H9 (cell line): ENCODE measurements around the gene WDR36. TPM values are rescaled to one million over a fixed set of nuclear protein-coding genes. Genes with fewer than 3 reads are reported as not detected.

Experiments
- DNase-seq: peaks from one replicate; pipeline ENCODE4 v3.0.0-alpha.2; 2017
- H2AFZ ChIP-seq: one replicate; pipeline ENCODE4 v1.6.1; 2013; ENCODE audit warnings: mild to moderate bottlenecking, low read length, control low read depth, moderate library complexity
- H2AK5ac ChIP-seq: 2 replicates; pipeline ENCODE4 v1.6.1; 2013; ENCODE audit warnings: low read length, control low read depth, mixed read lengths; ENCODE audit not compliant: insufficient read length
- H2BK120ac ChIP-seq: one replicate; pipeline ENCODE4 v1.6.1; 2013; ENCODE audit warnings: low read depth, mild to moderate bottlenecking, low read length, control low read depth, inconsistent platforms; ENCODE audit not compliant: poor library complexity, severe bottlenecking
- H2BK12ac ChIP-seq: 2 replicates; pipeline ENCODE4 v1.6.1; 2013; ENCODE audit warnings: low read length, control low read depth, mixed read lengths, low read depth; ENCODE audit not compliant: insufficient read length
- H2BK15ac ChIP-seq: 2 replicates; pipeline ENCODE4 v1.6.1; 2013; ENCODE audit warnings: low read depth, low read length, control low read depth
- H2BK20ac ChIP-seq: one replicate; pipeline ENCODE4 v1.6.1; 2013; ENCODE audit warnings: low read depth, mild to moderate bottlenecking, low read length, control low read depth, inconsistent platforms; ENCODE audit not compliant: poor library complexity, severe bottlenecking
- H2BK5ac ChIP-seq: 2 replicates; pipeline ENCODE4 v1.6.1; 2013; ENCODE audit warnings: low read length, control low read depth, mixed read lengths; ENCODE audit not compliant: insufficient read length
- H3K14ac ChIP-seq: 2 replicates; pipeline ENCODE4 v1.6.1; 2013; ENCODE audit warnings: low read length, control low read depth; ENCODE audit not compliant: insufficient read depth
- H3K18ac ChIP-seq: 2 replicates; pipeline ENCODE4 v1.6.1; 2013; ENCODE audit warnings: low read depth, mild to moderate bottlenecking, mixed read lengths, low read length, control low read depth; ENCODE audit not compliant: insufficient read length
- H3K23ac ChIP-seq: 2 replicates; pipeline ENCODE4 v1.6.1; 2013; ENCODE audit warnings: low read length, control low read depth, mixed read lengths, low read depth; ENCODE audit not compliant: insufficient read length
- H3K23me2 ChIP-seq: 2 replicates; pipeline ENCODE4 v1.6.1; 2013; ENCODE audit warnings: low read depth, mild to moderate bottlenecking, mixed read lengths, low read length, control low read depth; ENCODE audit not compliant: insufficient read length, poor library complexity, severe bottlenecking
- H3K27ac ChIP-seq: 2 replicates; pipeline ENCODE4 v1.5.1; 2013; ENCODE audit warnings: low read length, control low read depth, mixed read lengths, low read depth; ENCODE audit not compliant: insufficient read length
- H3K27me3 ChIP-seq: 2 replicates; pipeline ENCODE4 v1.6.1; 2013; ENCODE audit warnings: low read length, control low read depth, inconsistent platforms; ENCODE audit not compliant: insufficient read depth
- H3K4ac ChIP-seq: 2 replicates; pipeline ENCODE4 v1.6.1; 2013; ENCODE audit warnings: low read depth, mild to moderate bottlenecking, control low read depth, inconsistent platforms, low read length, moderate library complexity
- H3K4me1 ChIP-seq: 2 replicates; pipeline ENCODE4 v1.6.1; 2013; ENCODE audit warnings: low read length, control low read depth, inconsistent platforms; ENCODE audit not compliant: insufficient read depth
- H3K4me2 ChIP-seq: 2 replicates; pipeline ENCODE4 v1.6.1; 2013; ENCODE audit warnings: low read length, control low read depth, mixed read lengths; ENCODE audit not compliant: insufficient read length, insufficient read depth
- H3K56ac ChIP-seq: 2 replicates; pipeline ENCODE4 v1.6.1; 2013; ENCODE audit warnings: low read depth, mild to moderate bottlenecking, mixed read lengths, low read length, control low read depth; ENCODE audit not compliant: insufficient read length
- H3K79me1 ChIP-seq: 2 replicates; pipeline ENCODE4 v1.6.1; 2013; ENCODE audit warnings: low read depth, mild to moderate bottlenecking, moderate library complexity, low read length, control low read depth, inconsistent platforms; ENCODE audit not compliant: insufficient read depth, poor library complexity, severe bottlenecking
- H3K79me2 ChIP-seq: 2 replicates; pipeline ENCODE4 v1.6.1; 2013; ENCODE audit warnings: low read length, control low read depth, inconsistent platforms; ENCODE audit not compliant: insufficient read depth
- H3K9ac ChIP-seq: 2 replicates; pipeline ENCODE4 v1.6.1; 2013; ENCODE audit warnings: low read length, control low read depth, mixed read lengths; ENCODE audit not compliant: insufficient read length; ENCODE audit errors: extremely low read depth
- H3K9me3 ChIP-seq: one replicate; pipeline ENCODE4 v1.6.1; 2013; ENCODE audit warnings: low read depth, low read length, inconsistent platforms; ENCODE audit not compliant: control insufficient read depth
- H3T11ph ChIP-seq: one replicate; pipeline ENCODE4 v1.6.1; 2013; ENCODE audit warnings: mild to moderate bottlenecking, low read length, control low read depth, inconsistent platforms
- H4K20me1 ChIP-seq: one replicate; pipeline ENCODE4 v1.6.1; 2013; ENCODE audit not compliant: control insufficient read depth, insufficient read length, insufficient read depth
- H4K5ac ChIP-seq: 2 replicates; pipeline ENCODE4 v1.6.1; 2013; ENCODE audit warnings: low read depth, mild to moderate bottlenecking, mixed read lengths, low read length, control low read depth; ENCODE audit not compliant: insufficient read length
- H4K8ac ChIP-seq: replicated peaks from 2 replicates; pipeline ENCODE4 v1.6.1; 2013; ENCODE audit warnings: low read length, control low read depth, mixed read lengths, low read depth; ENCODE audit not compliant: insufficient read length
- H4K91ac ChIP-seq: 2 replicates; pipeline ENCODE4 v1.6.1; 2013; ENCODE audit warnings: low read depth, mild to moderate bottlenecking, moderate library complexity, mixed read lengths, low read length, control low read depth; ENCODE audit not compliant: insufficient read length
- H3K27ac Mint-ChIP-seq, 3 experiments: 2 replicates in 2 of 3; 3 replicates in 1 of 3; pipeline ENCODE4 v1.8.0; 2020 to 2021; ENCODE audit warnings: mixed read lengths in 3 of 3, mild to moderate bottlenecking in 1 of 3, moderate library complexity in 1 of 3
- H3K27me3 Mint-ChIP-seq: 2 replicates; pipeline ENCODE4 v1.8.0; 2021; ENCODE audit warnings: low read depth, mild to moderate bottlenecking, moderate library complexity, mixed read lengths
- H3K36me3 Mint-ChIP-seq, 3 experiments: 2 replicates in 2 of 3; 3 replicates in 1 of 3; pipeline ENCODE4 v1.8.0; 2020 to 2021; ENCODE audit warnings: low read depth in 3 of 3, mixed read lengths in 3 of 3; ENCODE audit not compliant: insufficient read depth in 1 of 3
- H3K4me1 Mint-ChIP-seq, 2 experiments: 2 replicates each; pipeline ENCODE4 v1.8.0; 2020; ENCODE audit warnings: mixed read lengths in 2 of 2
- H3K4me3 Mint-ChIP-seq, 2 experiments: 2 replicates in 1 of 2; 3 replicates in 1 of 2; pipeline ENCODE4 v1.8.0; 2020 to 2021; ENCODE audit warnings: mild to moderate bottlenecking in 2 of 2, mixed read lengths in 2 of 2, moderate library complexity in 1 of 2
- H3K9me3 Mint-ChIP-seq, 2 experiments: 2 replicates in 1 of 2; 3 replicates in 1 of 2; pipeline ENCODE4 v1.8.0; 2020; ENCODE audit warnings: mild to moderate bottlenecking in 2 of 2, mixed read lengths in 2 of 2, moderate library complexity in 1 of 2
- CTCF ChIP-seq: fragments of 200-600 bp; sonication (generic); conservative IDR thresholded peaks from 3 replicates; pipeline ENCODE4 v1.8.0; 2021; ENCODE audit warnings: antibody characterized with exemption, mild to moderate bottlenecking
- WGBS: extraction: QIAGEN DNeasy Blood & Tissue Kit; methylation state at CpG from one replicate; pipeline ENCODE4 v1.1.7; 2013; ENCODE audit warnings: missing lambda C conversion rate, low lambda C conversion rate, mixed read lengths; ENCODE audit not compliant: insufficient read length; ENCODE audit errors: extremely low coverage; 5-methylcytosine and 5-hydroxymethylcytosine counted together
- total RNA-seq: library from RNA; stranded (reverse); gene quantifications from 2 replicates; pipeline ENCODE4 v1.2.1, GENCODE V29; 2021

Gene WDR36
- total RNA-seq, 1 experiment from 2014 or later = 42.0 TPM

GRCh38 chr5:111147502-111147901 is 55.4 kb downstream of the WDR36 start:
- H3K23me2 ChIP-seq = no peaks in the 10 kb centered on the region
- H3K4me2 ChIP-seq = no peak overlapping the region
- H3K56ac ChIP-seq = no peak overlapping the region
- Mint-ChIP-seq H3K9me3 (no peaks in the 10 kb centered on the region), H3K4me3 (no peak overlapping the region), H3K4me1 (no peaks in the 10 kb centered on the region), H3K36me3 (no peaks in the 10 kb centered on the region), H3K27me3 (no peaks in the 10 kb centered on the region; the same call in none of the 2 replicates), H3K27ac (no peak overlapping the region)
- H4K5ac ChIP-seq = no peak overlapping the region
- no CpG with 5 or more reads among the region's 3 CpGs for WGBS
- no peak overlapping the region for H2AK5ac ChIP-seq
- no peak overlapping the region for H3K27ac ChIP-seq
- no peak overlapping the region for H3T11ph ChIP-seq
- H2BK15ac ChIP-seq = no peak overlapping the region
- H3K23ac ChIP-seq = no peak overlapping the region
- no peak overlapping the region for H3K18ac ChIP-seq
- no peak overlapping the region for H2BK120ac ChIP-seq
- H3K27me3 ChIP-seq = no peaks in the 10 kb centered on the region
- H2AFZ ChIP-seq = no peak overlapping the region
- no peaks in the 10 kb centered on the region for H3K79me1 ChIP-seq
- no peak overlapping the region for H3K4ac ChIP-seq
- H4K91ac ChIP-seq = no peak overlapping the region
- H3K9me3 ChIP-seq = no peaks in the 10 kb centered on the region
- no peaks in the 10 kb centered on the region for H4K20me1 ChIP-seq
- no peak overlapping the region for H2BK5ac ChIP-seq
- no peak overlapping the region for H2BK20ac ChIP-seq
- H3K79me2 ChIP-seq = no peaks in the 10 kb centered on the region
- DNase-seq = no peak
- no peak overlapping the region for H3K14ac ChIP-seq
- no peaks in the 10 kb centered on the region for H3K4me1 ChIP-seq
- no peak overlapping the region for H3K9ac ChIP-seq
- H2BK12ac ChIP-seq = no peak overlapping the region
- H4K8ac ChIP-seq = no peak overlapping the region
- no peak for TF ChIP-seq CTCF
